HG03039 (cell line): ENCODE data around the gene EFTUD2.
"Not testable (repeated sequence)": the region's sequence is repeated elsewhere in the genome, so short reads cannot be mapped to it uniquely, and the experiment has no call there.

ENCODE experiments used
- ATAC-seq: cut with Tn5 transposase; IDR thresholded peaks from one replicate; pipeline ENCODE4 v1.9.1; 2021; ENCODE audit warnings: mild to moderate bottlenecking, moderate library complexity; ENCODE audit not compliant: unreplicated experiment

The EFTUD2 gene

DNA sequence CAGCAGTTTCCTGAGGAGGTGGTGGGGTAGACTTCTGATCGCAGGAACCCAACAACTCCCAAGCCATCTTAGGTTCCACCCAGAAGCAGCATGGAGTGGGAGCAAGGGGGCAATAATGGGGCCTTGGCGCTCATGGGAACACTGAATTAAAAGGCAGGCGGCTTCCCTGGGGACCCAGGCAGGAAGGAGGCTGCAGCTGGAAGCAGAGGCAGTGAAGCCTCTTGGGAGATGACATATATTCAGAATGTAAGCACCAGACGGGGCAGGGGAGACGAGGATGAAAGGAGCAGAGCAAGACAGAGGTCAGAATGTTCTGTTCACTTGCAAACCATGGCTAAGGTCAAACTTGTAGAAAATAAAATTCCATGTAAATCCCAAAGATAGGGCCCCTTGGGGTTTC is 48.6 kb downstream of the EFTUD2 start:
- no peak for ATAC-seq

- no peak for ATAC-seq
These were observed 49.2 kb downstream of the EFTUD2 start for GRCh38 chr17:44850025-44850424.

DNA sequence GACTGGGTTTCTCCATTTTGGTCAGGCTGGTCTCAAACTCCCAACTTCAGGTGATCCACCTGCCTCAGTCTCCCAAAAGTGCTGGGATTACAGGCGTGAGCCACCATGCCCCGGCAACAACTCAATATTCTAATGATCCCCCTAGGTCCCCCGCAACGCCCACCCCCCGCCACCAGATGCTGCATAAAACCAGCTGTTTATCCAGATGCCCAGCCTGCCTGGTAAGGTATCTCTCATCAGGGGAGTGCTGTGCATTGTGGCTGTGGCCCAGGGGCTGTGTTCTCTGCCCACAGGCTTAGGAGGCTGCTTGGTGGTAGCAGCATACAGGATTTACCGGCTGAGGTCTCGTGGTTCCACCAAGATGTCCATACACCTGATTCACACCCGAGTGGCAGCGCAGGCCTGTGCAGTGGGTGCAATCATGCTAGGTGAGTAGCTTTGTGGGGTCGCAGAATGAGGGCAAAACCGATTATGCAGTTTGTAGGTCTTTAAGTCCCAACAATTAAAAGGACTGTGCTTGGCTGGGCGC is 50.2 kb downstream of the EFTUD2 start:
- ATAC-seq, result no peak

DNA sequence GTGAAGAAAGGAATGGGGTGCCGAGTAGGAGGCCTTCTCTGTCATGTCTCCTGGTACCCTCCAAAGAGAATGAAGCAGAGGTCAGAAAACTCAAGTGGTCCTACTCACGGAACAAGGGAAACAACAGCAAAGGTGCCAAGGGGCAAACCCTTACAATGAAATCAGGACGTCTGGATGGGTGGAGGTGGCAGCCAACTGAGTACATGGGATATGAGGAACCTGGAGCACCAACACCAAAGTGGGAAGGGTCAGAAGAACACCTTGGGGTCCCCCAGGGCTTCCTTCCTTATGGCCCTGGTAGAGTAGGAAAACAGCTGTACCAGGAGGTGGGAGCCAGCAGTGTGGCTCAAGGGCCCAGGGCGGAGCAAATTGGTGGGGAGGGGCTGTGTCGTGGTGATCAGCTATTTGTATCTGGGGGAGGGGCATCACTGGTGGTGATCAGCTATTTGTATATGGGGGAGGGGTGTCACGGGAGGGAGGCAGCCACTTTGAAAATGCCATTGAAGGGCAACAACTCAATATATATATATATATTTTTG is 50.9 kb downstream of the EFTUD2 start:
- no peak for ATAC-seq

- ATAC-seq, result no peak
These were observed 51.7 kb downstream of the EFTUD2 start, which contains the start of gene HIGD1B for GRCh38 chr17:44847586-44847985. HIGD1B (plus strand) TSS chr17:44847883; CDS start chr17:44848153, 270 bp downstream.

GRCh38 chr17:44846206-44846605 is 53.0 kb downstream of the EFTUD2 start:
- no peak for ATAC-seq

DNA sequence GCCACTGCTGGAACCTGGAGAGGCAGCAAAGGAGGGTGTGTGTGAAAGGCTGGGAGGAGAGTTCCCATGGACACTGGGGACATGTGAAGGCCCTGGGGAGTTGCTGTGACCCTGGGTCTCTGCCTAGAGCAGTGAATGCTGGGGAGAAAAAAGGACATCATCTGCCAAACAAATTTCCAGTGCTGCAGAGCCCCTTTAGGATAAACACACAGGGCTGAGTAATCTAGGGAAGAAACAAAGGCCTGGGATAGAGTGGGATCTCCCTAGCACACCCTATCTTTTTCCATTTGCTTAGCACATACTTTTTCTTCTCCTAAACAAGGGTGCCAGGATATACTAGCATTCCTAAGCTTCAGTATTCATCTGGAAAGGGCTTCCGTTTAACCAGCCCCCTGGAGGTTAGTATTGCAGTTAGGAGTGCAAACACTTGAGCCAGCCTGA is 54.8 kb downstream of the EFTUD2 start:
- no peak for ATAC-seq

GRCh38 chr17:44842748-44843147 is 56.5 kb downstream of the EFTUD2 start:
- no peak for ATAC-seq

GRCh38 chr17:44840936-44841335 is 58.3 kb downstream of the EFTUD2 start:
- ATAC-seq, result no peak

GRCh38 chr17:44840274-44840673 is 59.0 kb downstream of the EFTUD2 start:
- ATAC-seq, result no peak

DNA sequence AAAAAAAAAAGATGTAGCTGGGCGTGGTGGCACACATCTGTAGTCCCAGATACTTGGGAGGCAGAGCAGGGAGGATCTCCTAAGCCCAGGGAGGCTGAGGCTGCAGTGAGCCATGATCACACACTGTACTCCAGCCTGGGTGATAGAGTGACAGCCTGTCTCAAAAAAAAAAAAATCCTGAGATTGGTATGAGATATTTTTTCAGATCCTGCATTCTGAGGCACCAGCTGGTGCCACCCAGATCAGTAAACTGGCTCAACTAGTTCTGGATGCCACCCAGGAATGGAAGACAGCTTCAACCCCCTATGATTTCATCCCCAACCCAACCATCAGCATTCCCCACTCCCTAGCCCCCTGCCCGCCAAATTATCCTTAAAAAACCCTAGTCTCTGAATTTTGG is 62.0 kb downstream of the EFTUD2 start:
- ATAC-seq, result no peak

DNA sequence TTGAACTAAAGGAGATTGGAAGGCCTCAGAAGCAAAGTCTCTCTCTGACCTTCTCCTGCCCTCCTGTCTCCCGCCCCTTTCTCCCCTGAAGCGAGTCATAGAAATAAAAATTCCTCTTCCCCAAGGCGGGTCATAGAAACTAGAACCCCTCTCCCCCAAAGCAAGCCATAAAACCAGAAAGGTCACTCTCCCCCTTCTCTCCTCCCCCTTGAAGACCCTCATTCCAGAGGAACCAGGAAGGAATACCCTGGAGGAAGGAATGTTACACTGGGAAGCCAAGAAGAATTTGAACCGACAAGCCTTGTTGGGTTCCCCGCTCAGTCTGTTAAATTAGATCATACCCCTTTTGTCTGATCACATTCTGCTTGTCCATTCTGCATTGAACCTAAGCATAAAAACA is 66.4 kb downstream of the EFTUD2 start:
- no peak for ATAC-seq

DNA sequence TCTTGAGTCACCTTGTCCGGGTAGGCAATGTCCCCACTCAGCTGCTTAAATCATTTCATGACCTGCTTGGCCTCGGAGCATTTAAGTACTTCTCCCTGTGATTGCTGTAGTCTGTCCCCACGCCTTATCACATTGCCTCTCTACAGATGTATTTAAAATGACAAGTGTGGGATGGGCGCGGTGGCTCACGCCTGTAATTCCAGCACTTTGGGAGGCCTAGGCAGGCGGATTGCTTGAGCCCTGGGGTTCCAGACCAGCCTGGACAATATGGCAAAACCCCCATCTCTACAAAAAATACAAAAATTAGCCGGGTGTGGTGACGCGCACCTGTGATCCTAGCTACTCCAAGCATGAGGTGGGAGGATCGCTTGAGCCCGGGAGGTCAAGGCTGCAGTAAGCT is 67.9 kb downstream of the EFTUD2 start:
- ATAC-seq, result no peak

DNA sequence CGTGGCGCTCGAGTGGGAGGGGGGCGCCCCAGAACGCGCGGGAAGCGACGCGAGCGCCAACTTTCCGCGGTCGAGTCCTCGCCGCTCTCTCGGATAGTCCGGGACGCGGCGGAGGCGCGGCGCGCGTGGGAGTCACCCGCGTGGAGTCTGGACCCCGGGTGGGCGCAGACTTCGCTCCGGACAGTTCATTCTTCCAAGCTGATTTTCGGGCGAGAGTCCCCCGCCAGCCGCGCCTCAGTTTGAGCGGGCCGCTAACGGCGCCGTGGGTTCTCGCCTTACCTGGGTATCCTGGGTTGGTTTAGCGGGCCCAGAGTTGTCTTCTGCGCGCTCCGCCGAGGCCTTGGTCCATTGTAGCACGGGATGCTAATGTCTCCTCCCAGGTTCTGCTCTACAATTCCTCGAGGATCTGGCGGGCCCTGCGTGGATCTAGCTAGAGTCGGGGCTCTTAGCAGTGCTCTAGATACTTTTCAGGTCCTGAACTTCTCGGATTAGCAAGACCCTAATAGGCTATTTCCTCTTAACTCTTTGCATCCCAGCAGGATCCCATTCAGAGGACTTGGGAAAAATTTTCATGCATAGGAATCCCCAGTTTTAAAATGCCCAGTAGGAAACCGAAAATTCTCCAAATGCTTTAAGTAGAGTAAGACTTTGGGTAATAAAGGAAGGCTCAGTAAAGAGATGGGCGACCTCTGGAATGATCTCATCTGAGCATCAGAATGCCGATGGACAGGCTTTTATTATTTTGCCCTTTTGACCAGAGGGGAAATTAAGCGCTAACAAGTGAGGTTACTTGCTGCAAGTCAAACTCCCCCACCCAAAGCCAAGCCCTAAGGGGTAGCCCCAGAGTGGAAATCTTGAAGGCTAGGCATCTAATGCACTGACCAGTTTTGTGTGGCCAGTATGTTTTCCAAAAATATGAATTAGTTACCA is 68.6 kb downstream of the EFTUD2 start:
- ATAC-seq, result no peak

GRCh38 chr17:44829523-44830358 is 69.5 kb downstream of the EFTUD2 start, which contains the start of gene GJC1:
GJC1 (minus strand) TSS chr17:44830287; CDS start chr17:44805817, 24,470 bp downstream.
- ATAC-seq, result no peak

- ATAC-seq, result no peak
These were observed 70.2 kb downstream of the EFTUD2 start for GRCh38 chr17:44828919-44829522.

- ATAC-seq, result no peak
These were observed 71.4 kb downstream of the EFTUD2 start for GRCh38 chr17:44827863-44828262.

DNA sequence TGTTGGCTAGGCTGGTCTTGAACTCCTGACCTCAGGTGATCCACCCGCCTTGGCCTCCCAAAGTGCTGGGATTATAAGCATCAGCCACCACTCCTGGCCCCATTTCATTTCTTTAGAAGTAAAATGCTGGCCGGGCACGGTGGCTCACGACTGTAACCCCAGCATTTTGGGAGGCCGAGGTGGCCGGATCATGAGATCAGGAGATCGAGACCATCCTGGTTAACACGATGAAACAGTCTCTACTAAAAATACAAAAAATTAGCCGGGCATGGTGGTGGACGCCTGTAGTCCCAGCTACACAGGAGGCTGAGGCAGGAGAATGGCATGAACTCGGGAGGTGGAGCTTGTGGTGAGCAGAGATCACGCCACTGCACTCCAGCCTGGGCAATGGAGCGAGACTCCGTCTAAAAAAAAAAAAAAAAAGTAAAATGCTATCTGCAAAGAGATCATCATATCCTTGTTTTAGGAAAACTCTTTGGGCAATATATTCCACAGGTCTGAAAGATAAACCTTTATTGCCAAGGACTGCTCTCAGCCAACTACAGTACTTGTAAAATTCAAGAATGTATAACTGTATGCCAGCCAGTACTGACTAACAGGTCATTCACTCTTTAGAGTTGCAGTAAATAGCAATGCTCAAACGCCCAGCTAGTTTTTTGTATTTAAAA is 73.0 kb downstream of the EFTUD2 start:
- ATAC-seq, result no peak

DNA sequence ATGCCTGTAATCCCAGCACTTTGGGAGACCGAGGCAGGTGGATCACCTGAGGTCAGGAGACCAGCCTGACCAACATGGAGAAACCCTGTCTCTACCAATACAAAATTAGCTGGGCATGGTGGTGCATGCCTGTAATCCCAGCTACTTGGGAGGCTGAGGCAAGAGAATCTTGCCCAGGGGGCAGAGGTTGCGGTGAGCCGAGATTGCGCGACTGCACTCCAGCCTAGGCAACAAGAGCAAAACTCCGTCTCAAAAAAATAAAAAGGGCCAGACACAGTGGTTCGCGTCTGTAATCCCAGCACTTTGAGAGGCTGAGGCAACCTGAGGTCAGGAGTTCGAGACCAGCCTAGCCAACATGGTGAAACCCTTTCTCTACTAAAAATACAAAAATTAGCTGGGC is 74.0 kb downstream of the EFTUD2 start:
- not testable (repeated sequence) for ATAC-seq

- ATAC-seq, result no peak
These were observed 78.5 kb downstream of the EFTUD2 start for GRCh38 chr17:44820631-44821212.
